Esophagus muscularis mucosa (tissue), 4 donors: ENCODE data around the gene ZNF407.

ENCODE experiments used
- CTCF ChIP-seq, 3 experiments: fragments of 200-600 bp in 2 of 3; fragments of 450-650 bp in 1 of 3; sonication (generic) in 2 of 3; IDR thresholded peaks; one replicate each; pipeline ENCODE4 v1.5.1; 2017 to 2019; ENCODE audit warnings: antibody characterized with exemption in 3 of 3, mild to moderate bottlenecking in 2 of 3, moderate library complexity in 1 of 3
- EP300 ChIP-seq: sonication (generic); formaldehyde crosslinking; IDR thresholded peaks from one replicate; pipeline ENCODE4 v1.6.1; 2017; ENCODE audit warnings: antibody characterized with exemption
- POLR2A ChIP-seq: fragments of 450-650 bp; IDR thresholded peaks from one replicate; pipeline ENCODE4 v1.6.1; 2017; ENCODE audit warnings: antibody characterized with exemption, moderate library complexity, mild to moderate bottlenecking, low read depth
- POLR2AphosphoS5 ChIP-seq, 2 donors: sonication (generic); formaldehyde crosslinking; IDR thresholded peaks; one replicate each; pipeline ENCODE4 v1.6.1; 2017; ENCODE audit warnings: antibody characterized with exemption in 2 of 2

DNA sequence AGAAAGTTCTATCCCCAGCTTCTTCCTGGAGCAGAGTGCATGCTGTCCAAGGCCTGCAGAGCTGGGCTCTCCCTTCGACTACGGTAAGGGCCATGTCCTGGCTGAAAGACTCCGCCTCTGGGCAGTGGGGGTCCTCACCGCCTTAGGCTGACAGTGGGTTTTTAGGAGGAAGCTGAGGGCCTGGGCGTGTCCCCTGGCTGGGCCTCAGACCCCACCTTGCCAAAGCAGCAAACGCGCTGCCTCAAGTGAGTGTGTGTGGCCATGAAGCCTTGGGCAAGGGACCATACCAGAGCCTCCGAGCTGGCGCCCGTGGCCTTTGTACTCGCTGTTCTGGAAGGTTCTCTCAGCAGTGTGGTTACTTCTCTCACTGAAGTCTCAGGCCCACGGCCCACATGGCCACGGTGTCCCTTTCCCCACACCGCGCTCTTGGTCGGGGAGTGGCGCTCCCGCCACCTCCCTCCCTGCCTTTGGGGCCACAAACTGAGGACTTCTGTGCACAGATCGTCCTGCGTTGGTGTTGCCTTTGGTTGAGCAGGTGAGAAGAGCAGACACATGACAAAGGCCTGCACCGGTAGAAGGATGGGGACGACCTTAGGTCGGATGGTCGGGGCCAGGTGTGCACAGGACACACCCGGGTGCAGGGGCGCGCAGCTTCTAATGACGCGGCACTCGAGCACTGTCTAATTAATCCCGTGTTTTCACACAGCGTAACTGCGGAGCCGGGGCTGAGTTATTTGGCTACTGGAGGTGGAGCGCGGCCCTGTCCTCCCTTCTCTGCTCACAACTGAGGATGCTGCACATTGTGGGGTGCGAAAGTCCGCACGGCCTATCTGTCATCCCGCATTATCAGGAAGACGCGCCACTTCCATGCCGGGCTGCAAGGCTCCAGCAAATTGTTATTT lies 489.7 kb downstream of the ZNF407 start:
- no peak for TF ChIP-seq CTCF (IDR thresholded peaks at IDR 0.05)
- no peak for TF ChIP-seq POLR2AphosphoS5 (IDR thresholded peaks at IDR 0.05)
- TF ChIP-seq POLR2A = no peak
- no peak for TF ChIP-seq EP300
